Stimulated activated CD4-positive, alpha-beta T cell treated with anti-CD3 and anti-CD28 coated beads, Interleukin-15, amount 100 ng/mL, for 24 hours (primary cell): ENCODE measurements around the gene CEP20.

ENCODE experiments used
- DNase-seq: peaks from one replicate; pipeline ENCODE4 v3.0.0-alpha.2; 2020

CEP20 gene

GRCh38 chr16:15830832-15831451, 57.5 kb downstream of the CEP20 start:
- DNase-seq, result no peak

GRCh38 chr16:15829460-15829859, 58.9 kb downstream of the CEP20 start:
- DNase-seq, result no peak

- no peak for DNase-seq
Observed at GRCh38 chr16:15827709-15828343, 60.6 kb downstream of the CEP20 start.

- no peak for DNase-seq
Observed at GRCh38 chr16:15827299-15827698, 61.1 kb downstream of the CEP20 start.

GRCh38 chr16:15825750-15826305, 62.6 kb downstream of the CEP20 start:
- DNase-seq, result no peak

- no peak for DNase-seq
Observed at GRCh38 chr16:15822957-15823356, 65.4 kb downstream of the CEP20 start.

GRCh38 chr16:15820837-15821236, 67.6 kb downstream of the CEP20 start:
- no peak for DNase-seq

GRCh38 chr16:15819046-15819445, 69.4 kb downstream of the CEP20 start:
- DNase-seq, result no peak

GRCh38 chr16:15817446-15817845, 71.0 kb downstream of the CEP20 start:
- no peak for DNase-seq

- DNase-seq, result no peak
Observed at GRCh38 chr16:15816228-15816627, 72.2 kb downstream of the CEP20 start.
